Erythroblast (primary cell): ENCODE data around the gene ING2.

Experiments
- DNase-seq, 2 experiments: peaks; one replicate each; lab custom pipeline; 2025; lab: John Stamatoyannopoulos, UW
- GATA1 ChIP-seq: IDR thresholded peaks from 2 replicates; pipeline ENCODE4 v1.6.1; 2011; ENCODE audit warnings: low read depth, mild to moderate bottlenecking, control low read depth, low read length, moderate library complexity
- POLR2A ChIP-seq: IDR thresholded peaks from 2 replicates; pipeline ENCODE4 v1.6.1; 2011; ENCODE audit warnings: mild to moderate bottlenecking, low read length

Gene ING2

GRCh38 chr4:183508697-183509335 lies 4.0 kb downstream of the ING2 start:
- no peak for DNase-seq
- TF ChIP-seq POLR2A = no peak
- no peak for TF ChIP-seq GATA1

- TF ChIP-seq GATA1 (no peak), POLR2A (no peak)
- DNase-seq = no peak
Measured at GRCh38 chr4:183515411-183515810, 10.6 kb downstream of the ING2 start.

GRCh38 chr4:183517194-183517593 lies 12.3 kb downstream of the ING2 start:
- DNase-seq = no peak
- TF ChIP-seq GATA1 (no peak), POLR2A (no peak)

DNA sequence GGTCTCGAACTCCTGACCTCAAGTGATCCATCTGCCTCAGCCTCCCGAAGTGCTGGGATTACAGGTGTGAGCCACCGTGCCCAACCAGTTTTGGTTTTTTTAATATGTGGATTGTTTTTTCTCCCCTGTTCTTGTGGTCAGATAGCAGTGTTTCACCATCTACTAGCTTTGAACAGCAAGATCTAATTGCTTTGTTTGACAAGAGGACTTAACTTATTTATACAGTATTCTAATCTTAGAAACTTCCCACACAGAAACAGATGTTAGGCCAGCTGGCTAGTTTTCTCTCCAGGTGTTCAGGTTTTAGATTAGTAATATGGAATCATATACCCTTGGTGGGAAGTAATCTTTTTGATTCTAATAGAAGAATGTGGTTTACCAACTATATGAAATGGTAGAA lies 12.9 kb downstream of the ING2 start:
- DNase-seq = no peak
- TF ChIP-seq GATA1 (no peak), POLR2A (no peak)

DNA sequence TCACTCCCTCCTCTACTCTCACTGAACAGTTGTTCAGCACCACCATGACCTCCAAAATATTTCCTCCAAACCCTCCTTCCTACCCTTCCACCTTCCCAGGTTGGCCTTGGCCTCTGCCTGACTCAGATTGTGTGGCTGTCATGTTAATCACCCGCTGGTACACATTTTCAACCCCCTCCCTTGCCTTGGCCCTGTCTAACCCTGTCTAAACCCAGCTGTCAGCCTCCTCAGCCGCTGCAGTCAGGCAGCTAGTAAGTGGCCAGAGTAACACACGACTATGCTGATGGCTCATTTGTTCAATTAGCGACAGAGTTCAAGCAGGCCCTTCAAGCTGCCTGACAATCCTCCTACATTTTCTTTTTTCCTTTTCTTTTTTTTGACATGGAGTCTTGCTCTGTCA lies 18.0 kb downstream of the ING2 start:
- DNase-seq = no peak

GRCh38 chr4:183527326-183527725 lies 22.5 kb downstream of the ING2 start:
- no peak for TF ChIP-seq POLR2A
- no peak for TF ChIP-seq GATA1

More for the DNA sequence above, 18.0 kb downstream of the ING2 start:
- TF ChIP-seq POLR2A = no peak
- TF ChIP-seq GATA1 = no peak

DNA sequence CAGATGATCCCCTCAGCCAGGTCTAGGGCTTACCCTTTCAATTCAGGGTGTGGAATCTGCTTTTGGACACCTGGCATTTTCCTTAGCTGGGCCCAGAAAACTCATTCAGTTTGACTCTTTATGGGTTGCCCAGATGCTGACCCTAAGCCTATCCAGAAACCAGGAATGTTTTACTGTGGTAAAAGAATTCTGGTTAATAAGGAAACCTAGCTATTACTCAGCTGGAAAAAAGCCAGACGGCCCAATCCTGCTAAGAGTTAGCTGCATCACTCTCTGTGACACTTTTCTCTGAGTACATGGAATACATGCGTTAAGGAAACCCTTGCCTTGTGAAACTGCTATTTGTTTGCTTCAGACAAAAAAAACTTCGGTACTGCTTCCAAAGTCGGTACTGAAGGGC lies 28.0 kb downstream of the ING2 start:
- TF ChIP-seq GATA1 = no peak
- no peak for TF ChIP-seq POLR2A
- DNase-seq = no peak

More at GRCh38 chr4:183527326-183527725, 22.5 kb downstream of the ING2 start:
- DNase-seq = no peak

- TF ChIP-seq GATA1 (no peak), POLR2A (no peak)
- no peak for DNase-seq
Measured at GRCh38 chr4:183533698-183534097, 28.8 kb downstream of the ING2 start.

GRCh38 chr4:183540410-183541009 lies 35.7 kb downstream of the ING2 start:
- no peak for DNase-seq
- TF ChIP-seq GATA1 (no peak), POLR2A (no peak)

DNA sequence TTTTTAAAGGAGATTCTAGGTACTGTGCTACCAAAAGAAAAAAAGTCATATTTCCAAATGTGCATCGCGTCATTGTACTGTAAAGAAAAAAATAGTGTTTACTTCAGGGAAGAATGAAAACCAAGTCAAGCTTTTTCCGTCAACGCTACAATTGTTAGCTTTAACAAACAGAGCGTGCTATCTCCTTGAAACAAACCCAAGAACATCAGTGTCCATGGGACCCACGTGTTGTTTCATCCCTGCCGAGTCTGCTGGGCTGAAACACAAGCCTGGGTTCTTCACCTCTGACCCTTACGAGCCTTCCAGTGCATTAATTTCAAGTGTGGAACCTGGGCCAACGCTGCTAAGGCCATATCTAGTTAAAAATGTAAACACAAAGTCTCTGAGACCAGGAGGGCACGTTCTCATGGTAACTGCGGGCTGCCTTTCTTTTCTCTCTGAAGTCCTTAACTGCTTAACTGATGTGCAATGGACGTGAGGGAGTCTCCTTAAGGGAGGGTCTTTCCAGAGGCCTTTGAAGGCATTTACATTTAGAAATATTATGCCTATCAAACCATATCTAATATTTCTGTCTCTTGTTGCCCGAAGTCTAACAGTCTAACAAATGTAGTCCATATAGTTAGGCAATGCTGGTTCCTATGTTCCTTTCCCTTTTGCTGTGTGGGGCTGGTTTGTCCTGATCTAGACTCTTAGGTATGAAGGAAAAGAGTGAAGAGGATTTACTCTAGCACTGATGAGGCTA lies 36.3 kb downstream of the ING2 start:
- TF ChIP-seq GATA1 = no peak
- TF ChIP-seq POLR2A = no peak
- DNase-seq = no peak

GRCh38 chr4:183541752-183542040 lies 36.8 kb downstream of the ING2 start:
- no peak for DNase-seq
- TF ChIP-seq POLR2A (no peak), GATA1 (no peak)

DNA sequence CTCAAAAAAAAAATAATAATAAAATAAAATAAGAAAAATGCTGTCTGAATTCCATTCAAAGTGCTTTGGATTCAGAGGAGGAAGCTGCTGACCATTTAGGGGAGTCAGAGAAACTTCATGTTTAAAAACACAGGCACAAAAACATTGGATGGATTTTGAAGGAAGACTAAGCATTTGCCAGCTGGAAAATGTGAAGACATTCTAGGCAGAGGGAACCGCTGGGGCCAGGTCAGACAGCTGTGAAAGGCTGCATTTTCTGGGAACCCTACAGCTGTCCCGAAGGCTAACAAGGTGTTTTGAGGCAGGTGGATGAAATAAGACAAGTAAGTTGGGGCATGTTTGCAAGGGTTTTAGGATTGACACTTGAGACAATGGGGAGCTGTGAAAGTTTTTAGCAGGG lies 38.6 kb downstream of the ING2 start:
- TF ChIP-seq POLR2A (no peak), GATA1 (no peak)
- DNase-seq = no peak

- no peak for TF ChIP-seq GATA1
- no peak for TF ChIP-seq POLR2A
- no peak for DNase-seq
Measured at GRCh38 chr4:183544109-183544508, 39.3 kb downstream of the ING2 start.

DNA sequence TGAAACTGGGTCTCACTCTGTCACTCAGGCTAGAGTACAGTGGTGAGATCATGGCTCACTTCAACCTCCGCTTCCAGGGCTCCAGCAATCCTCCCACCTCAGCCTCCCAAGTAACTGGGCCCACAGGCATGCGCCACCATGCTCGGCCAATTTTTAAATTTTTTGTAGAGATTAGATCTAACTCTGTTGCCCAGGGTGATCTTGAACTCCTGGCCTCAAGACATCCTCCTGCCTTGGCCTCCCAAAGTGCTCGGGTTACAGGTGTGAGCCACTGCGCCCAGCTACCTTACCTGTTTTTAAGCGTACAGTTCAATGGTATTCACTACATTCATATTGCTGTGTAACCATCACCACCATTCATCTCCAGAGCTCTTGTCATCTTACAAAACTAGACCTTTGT lies 41.5 kb downstream of the ING2 start:
- DNase-seq = no peak
- TF ChIP-seq POLR2A (no peak), GATA1 (no peak)
